Islet precursor cell (in vitro differentiated cells): Measurements from ENCODE around the gene CSNK1G2.
"Not testable (repeated sequence)": the region's sequence is repeated elsewhere in the genome, so short reads cannot be mapped to it uniquely, and the experiment has no call there.

Experiments
- DNase-seq: peaks from one replicate; pipeline ENCODE4 v3.0.0-alpha.2; 2018

CSNK1G2 gene

DNA sequence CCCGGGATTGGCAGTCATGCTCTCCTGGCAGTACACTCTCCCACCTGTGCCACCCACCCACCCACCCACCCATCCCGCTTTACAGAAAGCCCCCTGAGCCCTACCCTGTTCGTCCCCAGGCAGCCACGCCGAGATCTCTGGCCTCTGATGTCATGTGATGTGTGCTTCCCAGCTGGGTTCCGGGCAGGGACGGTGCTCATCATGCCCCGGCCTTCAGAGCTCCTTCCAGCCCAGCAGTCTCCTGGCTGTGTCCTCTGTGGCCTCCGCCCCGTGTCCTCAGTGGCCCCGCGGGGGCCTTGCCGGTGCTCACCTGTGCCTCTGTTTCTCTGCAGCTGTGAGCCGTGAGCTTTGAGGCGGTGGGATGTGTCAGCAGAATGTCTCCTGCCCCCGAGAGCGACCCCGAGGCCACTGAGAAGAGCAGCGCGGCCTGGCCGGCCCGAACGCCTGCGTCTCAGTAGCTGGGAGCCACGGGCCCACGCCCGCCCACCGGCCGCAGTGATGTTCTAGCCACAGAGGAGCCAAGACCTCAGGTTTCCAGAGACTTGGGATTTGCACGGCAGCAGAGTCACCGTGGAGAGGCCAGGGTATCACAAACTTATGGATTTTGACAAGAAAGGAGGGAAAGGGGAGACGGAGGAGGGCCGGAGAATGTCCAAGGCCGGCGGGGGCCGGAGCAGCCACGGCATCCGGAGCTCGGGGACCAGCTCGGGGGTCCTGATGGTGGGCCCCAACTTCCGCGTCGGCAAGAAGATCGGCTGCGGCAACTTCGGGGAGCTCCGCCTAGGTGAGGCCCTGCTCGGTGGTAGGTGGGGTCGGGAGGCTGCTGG lies 28.4 kb downstream of the CSNK1G2 start:
- no peak for DNase-seq

DNA sequence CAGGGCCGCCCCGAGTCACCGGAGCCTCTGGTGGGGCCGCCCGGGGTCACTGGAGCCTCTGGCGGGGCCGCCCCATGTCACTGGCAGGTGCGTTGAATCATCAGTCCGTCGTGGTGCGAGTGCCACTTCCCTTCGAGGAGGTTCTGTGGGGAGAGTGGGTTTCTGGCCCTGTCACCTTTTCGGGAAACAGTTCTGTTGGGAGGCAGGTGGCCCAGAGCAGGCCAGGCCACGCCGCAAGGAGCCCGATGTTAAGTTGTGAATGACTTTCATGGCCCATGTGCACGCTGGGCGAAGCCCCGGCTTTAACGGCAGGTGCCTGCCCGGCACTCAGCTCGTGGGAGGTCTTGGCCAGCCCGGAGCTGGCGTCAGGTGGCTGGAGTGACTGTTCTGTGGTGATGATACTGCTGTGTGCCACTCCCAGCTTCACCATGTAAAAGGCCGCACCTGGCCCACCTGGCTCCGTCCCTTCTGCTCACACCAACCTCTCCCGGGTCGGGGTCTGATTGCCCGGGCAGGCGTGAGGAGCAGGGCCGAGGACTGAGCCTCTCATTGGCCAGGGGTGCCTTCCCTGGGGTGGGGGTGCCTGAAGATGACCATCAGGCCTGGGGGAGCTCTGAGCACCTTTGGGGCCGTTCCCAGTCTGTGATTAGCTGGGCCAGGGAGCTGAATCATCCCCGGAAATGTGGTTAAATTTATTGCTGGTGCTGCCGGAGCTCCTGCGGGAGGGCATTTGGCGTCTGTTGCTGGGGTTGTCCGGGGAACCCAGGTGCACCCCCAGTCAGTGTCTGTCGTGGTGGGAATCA lies 29.2 kb downstream of the CSNK1G2 start:
- no peak for DNase-seq

DNA sequence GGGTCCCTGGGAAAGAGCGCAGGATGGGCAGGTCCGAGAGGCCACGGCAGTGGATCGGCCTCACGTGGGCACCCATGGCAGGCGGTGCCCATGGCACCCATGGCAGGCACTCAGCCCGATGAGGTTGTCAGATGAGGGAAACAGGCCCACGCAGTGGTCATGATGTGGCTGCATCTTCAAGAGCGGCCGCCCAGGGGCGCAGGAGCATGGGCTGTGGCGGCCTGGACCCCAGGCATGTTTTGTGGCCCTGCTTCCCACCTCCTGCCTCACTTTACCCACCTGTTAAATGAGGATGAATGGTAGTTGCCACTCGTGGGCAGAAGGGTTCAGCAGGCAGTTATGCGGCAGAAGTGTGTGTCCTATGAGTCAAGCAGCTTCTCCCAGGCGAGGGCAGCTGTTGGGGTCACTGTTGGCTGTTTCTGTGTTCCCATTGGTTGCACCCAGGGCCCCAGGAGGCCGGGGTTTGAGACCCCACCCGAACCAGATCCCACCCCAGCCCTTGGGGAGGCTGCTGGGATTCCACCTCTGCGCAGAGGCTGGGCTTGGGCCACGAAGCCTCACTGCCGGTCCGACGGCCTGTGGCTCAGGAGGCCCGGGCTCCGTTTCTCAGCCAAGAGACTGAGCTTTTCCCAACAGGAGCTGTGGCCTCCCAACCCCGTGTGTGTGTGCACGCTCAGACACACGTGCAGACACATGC lies 30.0 kb downstream of the CSNK1G2 start:
- no peak for DNase-seq

DNA sequence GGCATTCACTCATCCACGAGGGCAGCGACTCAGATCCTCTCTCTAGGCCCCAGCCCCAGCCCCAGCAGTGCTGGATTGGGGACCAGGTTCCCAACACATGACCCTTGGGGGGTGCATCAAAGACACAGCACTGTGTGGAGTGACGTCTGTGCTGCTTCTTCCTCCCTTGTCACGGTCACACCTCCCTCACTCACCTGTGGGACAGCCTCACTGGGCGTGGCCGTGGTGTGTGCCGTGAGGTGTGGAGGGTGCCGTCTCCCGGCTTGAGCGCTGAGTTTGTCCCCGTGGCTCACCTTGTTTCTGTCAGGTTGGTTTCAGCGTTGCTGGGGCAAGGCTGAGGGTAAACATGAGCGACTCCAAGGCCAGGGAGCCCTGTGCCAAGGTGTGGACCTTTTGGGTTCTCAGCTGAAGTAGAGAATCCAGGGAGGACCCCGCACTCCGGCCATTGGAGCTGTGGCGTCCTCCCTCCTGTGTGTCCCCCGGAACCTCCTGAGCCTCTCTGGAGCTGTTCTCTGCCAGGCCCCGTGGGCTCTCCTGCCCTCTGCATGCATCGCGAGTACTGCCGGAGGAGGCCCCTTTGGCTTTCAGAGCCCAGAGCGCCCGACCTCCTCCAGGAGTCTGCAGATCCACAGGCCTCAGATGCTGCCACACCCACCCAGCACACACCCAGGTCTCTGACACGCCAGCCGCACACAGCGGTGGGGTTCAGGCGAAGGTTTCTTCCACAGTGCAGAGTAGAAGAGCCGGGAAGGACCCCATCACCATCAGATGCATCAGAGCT lies 33.6 kb downstream of the CSNK1G2 start:
- DNase-seq: no peak

DNA sequence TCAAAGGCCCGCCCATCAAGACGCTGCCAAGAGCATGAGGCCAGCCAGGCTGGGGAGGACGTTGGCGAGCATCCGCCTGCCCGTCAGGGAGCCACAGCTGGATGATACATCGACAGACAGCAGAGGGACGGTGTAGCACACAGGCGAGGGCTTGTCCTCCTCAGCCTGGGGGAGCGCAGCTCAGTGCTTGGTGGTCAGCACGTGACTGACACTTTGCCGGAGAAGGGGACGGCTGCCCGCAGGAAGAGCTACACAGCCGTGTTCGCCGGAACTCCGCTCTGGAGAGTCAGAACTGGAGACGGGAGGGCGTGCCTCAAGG lies 34.1 kb downstream of the CSNK1G2 start:
- DNase-seq: no peak

DNA sequence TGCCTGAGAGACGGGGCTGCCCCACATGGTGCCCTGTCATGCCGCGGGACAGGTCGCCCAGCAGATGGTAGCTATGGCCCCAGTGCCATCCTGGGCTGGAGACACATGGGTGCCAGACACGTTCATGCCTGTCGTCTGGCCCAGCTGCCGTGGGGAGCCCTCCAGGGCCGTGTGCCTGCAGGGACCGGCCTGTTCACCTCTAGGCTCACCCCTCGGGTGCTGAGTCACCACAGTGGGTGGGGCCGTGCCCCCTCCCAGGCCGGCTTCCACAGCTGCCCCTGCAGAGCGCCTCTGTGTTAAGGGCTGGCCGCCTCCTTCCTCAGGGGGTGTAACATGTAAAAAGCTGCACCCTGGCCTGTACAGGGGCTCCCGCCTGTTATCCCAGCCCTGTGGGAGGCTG lies 36.1 kb downstream of the CSNK1G2 start:
- no peak for DNase-seq

DNA sequence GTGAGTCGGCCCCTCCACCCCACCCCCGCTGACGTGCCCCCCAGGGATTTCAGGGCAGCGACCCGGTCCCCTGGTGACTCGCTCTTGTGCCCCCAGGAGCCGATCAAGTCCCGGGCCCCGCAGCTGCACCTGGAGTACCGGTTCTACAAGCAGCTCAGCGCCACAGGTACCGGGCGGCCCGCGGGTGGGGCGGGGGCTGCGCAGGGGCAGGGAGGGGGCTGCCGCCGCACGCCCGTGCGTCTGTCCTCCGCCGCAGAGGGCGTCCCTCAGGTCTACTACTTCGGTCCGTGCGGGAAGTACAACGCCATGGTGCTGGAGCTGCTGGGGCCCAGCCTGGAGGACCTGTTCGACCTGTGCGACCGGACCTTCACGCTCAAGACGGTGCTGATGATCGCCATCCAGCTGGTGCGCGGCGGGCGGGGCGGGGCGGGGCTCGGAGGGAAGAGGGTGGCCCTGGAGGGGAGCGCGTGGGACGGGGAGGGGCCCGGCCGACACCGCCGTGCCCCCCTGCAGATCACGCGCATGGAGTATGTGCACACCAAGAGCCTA lies 37.4 kb downstream of the CSNK1G2 start:
- no peak for DNase-seq

DNA sequence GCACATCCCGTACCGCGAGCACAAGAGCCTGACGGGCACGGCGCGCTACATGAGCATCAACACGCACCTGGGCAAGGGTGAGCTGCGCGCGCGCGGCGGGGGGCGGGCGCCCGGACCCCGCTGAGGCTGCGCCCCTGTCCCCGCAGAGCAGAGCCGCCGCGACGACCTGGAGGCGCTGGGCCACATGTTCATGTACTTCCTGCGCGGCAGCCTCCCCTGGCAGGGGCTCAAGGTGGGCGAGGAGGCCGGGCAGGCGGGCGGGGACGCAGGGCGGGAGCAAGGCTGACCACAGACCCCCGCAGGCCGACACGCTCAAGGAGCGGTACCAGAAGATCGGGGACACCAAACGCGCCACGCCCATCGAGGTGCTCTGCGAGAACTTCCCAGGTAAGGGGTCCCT lies 38.0 kb downstream of the CSNK1G2 start:
- DNase-seq: no peak

DNA sequence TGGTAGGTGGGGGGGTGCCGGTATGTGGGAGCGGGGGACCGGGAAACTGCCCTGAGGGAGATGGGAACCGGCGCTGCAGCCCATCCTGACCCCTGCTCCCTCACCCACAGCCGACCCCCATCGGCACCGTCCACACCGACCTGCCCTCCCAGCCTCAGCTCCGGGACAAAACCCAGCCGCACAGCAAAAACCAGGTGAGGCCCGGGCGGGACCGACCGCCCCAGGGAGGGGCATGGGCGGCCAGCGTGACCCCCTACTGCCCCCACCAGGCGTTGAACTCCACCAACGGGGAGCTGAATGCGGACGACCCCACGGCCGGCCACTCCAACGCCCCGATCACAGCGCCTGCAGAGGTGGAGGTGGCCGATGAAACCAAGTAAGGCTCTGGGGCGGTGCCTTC lies 38.7 kb downstream of the CSNK1G2 start:
- DNase-seq: no peak

DNA sequence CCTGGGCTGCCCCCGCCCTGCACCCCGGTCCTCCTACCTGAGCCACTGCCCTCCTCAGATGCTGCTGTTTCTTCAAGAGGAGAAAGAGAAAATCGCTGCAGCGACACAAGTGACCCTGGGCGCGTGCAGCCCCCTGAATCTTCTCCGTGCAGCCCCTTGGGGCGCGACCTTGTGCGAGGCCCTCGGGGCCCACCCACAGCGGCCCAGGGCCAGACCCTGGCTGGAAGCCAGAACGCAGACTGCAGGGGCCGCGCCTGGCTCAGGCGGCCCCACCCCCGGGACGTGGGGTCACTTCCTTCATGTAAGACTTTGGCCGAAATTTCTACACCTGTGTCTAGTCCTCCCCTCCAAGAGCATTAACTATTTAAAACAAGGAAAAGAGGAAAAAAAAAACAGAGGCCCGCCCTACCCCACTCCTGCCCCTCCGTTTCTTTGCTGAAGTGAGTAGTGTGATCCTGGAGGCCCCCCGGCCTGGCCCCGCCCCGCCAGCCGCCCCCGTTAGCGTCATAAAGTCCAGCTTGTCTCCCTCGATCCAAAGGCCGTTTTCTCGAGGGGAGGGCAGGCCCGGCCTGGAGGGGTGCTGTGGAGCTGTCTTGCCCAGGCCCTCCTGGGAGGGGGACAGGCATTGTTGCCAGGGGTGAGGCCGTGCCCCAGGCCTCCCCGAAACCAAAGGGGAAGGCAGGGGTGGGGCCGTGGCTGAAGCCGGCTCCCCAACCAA lies 39.3 kb downstream of the CSNK1G2 start:
- DNase-seq: no peak

DNA sequence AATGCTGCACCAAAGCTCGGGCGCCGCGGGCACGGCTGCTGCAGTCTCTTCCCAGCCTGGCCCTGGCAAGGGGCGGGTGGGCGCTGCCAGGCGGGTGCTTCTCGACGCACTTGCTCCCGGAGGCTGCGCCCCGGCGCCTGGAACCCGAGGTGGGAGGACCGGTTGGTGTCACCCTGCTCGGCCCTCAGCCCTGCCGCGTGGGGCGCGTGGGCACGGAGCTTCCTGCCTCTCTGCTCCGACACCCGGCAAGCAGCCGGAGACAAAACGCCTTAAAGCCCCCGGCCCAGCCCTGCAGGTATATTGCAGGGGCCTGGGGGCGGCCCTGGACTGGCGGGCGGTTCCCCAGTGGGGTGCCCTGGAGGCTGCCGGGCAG lies 39.8 kb downstream of the CSNK1G2 start:
- no peak for DNase-seq

DNA sequence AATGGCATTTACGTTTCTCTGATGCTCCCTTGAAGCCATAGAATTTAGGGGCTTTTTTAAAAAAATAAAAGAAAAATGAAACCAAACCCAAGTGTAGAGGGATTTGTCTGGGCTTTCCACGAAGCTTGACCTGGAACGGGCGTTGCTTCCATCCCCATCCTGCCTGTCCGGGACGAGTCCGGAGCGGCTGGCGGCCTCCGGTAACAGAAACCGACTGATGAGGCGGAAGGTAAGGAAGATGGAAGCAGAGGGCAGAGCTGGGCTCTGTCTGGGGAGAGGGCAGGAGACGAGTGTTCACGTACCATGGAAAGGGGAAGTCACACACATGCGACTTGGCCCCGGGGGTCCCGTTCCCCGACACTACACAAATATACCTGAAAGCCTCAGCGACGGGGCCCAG lies 40.3 kb downstream of the CSNK1G2 start:
- DNase-seq: no peak

DNA sequence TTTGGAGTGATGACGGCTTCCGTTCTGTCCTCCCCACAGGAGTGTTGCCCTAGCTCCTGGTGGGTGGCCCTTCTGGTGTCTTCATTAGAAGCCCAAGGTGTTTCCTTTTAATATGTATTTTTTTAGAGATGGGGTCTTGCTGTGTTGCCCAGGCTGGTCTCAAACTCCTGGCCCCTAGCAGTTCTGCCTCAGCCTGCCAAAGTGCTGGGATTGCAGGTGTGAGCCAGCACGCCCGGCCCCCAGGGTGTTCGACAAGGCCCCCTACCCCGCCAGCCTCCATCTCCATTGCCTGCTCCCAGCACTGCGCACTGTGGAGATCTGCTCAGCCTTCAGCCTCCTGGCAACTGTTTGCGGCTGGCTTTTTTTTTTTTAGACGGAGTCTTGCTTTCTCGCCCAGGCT lies 43.4 kb downstream of the CSNK1G2 start:
- DNase-seq: no peak

DNA sequence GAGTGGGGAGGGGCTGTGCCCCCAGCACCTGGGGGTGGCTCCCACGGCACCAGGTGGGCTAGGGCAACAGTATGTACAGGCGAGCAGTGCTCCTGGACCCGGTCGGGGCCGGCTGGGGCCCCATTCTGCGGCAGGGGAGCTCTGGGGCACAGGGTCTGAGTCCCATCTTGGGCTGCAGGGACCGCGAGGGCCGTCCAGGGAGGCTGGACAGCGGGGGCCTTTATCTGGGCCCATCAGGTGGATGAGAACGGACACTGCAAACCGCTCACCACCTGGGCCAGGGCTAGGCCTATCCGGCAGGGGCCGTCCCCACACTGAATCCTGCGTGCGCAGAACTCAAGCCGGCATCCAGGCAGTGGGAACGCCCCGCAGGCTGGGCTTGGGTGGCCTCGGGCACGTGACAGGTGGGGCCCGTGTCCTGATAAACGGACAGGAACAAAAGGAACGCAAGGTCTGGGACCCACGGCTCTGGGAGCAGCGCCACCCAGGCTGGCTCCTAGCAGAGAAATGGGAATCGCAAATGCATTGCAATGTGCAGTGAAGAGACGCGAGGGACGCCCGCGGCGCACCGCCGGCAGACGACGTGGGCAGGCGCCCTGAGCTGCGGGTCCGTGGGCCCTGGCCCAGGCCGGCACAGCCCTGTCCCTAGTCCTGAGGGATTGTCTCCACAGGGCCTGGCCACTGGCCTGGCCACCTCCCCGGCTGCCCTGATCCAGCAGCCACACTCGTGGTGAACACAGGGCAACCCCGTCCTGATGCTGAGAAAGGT lies 44.8 kb downstream of the CSNK1G2 start:
- DNase-seq: no peak

DNA sequence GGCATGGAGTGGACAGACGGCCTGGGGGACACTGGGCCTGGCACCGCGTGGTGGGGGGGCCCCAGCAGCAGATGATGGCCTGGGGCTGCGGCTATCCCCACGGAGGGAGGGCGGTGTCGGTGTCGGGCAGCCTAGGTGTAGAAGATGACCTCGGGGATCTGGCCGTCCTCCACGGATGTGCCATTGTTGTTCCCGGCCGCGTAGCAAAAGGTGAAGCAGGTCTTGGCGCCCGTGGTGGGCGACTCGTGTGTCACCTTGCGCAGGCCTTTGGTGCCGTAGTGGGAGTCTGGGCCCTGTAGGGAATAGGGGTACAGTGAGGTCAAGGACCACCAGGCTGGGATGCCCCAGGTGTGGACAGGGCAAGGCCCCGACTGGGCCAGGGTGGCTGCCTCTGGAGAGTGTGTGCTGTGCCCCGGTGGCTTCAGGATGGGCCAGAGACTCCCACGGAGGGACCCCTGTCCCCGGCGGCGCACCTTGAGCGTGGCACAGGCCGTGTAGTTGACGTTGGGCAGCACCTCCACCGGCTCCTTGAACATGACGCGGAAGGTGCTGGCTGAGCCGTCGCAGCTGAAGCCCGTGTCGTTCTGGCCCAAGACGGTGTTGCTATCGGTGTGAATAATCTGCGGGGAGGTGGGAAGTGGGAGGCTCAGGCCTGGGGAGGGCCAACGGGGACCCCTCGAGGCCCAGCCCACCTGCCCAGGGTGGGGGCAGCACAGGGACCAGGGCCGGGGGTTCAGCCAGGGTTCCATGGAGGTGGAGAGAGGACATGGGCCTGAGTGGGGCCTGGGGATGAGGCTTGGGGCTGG lies 45.6 kb downstream of the CSNK1G2 start:
- DNase-seq: no peak

DNA sequence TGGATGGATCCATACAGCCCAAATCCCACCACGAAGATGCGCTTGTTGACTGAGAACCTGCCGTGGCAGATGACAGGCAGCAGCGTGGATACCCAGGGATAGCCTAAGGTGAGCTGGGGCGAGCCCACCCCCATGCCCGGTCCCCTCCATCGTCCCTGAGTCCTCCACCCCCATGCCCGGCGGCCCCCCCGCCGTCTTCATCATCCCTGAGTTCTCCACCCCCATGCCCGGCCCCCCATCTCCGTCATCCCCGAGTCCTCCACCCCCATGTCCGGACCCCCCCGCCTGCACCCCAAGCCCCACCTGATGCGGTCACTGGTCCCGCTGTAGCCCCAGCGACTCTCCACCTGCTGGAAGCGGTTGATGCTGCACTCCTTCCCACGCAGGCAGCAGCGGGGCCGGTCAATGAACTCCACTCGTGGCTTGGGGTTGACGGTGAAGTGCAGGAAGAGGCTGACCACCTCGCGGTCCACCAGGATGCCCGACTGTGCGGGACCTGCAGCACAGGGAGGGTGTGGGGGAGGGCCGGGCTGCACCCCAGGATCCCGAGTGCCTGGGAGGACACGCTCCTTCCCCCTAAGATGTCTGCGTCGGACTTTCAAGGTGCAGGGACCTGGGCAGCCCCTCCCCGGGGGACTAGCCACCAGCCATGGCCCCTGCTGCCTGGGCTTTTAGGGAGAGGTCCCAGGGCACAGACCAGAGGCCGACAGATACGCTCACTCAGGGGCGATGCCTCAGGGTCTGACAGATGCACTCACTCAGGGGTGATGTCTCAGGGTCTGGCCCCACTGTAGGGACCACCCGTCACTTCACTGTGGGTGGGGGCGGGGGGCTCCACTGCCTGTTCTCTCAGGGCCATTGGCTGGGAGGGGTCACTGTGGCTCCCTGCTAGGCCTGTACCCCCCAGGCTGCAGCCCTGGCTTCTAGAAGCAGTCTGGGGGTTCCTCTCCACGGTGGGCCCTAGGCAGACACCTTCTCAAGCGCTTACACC lies 46.5 kb downstream of the CSNK1G2 start:
- no peak for DNase-seq

DNA sequence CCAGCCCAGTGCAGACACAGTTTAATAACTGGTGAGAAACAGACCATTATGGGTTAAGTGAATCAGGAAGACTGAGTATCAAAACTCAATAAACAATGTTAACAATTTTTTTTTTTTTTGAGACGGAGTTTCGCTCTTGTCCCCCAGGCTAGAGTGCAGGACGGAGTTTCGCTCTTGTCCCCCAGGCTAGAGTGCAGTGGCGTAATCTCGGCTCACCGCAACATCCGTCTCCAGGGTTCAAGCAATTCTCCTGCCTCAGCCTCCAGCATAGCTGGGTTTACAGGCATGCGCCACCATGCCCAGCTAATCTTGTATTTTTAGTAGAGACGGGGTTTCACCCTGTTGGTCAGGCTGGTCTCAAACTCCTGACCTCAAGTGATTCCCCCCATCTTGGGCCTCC lies 47.5 kb downstream of the CSNK1G2 start:
- DNase-seq: not testable (repeated sequence)

DNA sequence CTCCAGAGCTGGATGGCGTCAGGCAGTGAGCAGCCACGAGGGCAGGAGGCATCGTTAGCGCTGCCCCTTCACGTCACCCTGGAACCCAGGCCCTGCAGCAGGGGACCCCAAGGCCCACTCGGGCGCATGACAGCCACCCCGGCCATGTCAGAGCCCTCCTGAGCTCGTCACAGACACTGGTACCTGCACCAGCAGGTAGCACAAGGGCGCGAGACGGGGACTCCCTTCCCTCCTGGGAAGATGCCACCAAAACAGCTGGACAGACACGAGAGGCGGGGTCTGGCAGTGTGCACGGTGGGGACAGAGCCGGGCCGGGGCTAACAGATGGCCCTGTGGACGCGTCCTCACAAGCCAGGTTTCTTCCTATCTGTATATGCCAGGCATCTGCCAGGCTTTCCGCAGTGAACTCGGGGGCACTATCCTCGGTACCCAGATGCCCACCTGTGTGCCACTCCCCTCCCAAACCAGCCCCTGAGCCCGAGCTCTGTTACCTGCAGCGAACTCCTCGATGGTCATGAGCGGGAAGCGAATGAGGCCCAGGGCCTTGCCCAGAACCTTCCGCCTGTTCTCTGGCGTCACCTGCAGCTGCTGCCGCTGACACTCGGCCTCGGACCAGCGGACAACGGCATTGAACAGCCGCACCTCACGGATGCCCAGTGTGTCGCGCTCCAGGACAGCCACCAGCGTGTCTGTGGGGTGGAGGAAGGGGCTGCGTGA lies 48.7 kb downstream of the CSNK1G2 start:
- peak; percentile 48 for DNase-seq
